Lower lobe of right lung (tissue), 2 donors: ENCODE measurements around the gene ZDHHC3. TPM values are rescaled to one million over a fixed set of nuclear protein-coding genes. Genes with fewer than 3 reads are reported as not detected.

ENCODE experiments used
- ATAC-seq, 2 donors: fragments of 200-7000 bp; cut with Tn5 transposase; one replicate each; pipeline ENCODE4 v1.9.1; 2020 to 2022; ENCODE audit warnings: mild to moderate bottlenecking in 2 of 2, moderate library complexity in 2 of 2
- DNase-seq: peaks from one replicate; pipeline ENCODE4 v3.0.0-alpha.2; 2020
- H3K27ac ChIP-seq: fragments of 200-600 bp; one replicate; pipeline ENCODE4 v1.8.0; 2022
- H3K27me3 ChIP-seq: fragments of 200-600 bp; one replicate; pipeline ENCODE4 v1.8.0; 2022; ENCODE audit warnings: low read depth
- H3K36me3 ChIP-seq: fragments of 200-600 bp; one replicate; pipeline ENCODE4 v1.8.0; 2022; ENCODE audit warnings: mild to moderate bottlenecking
- H3K4me1 ChIP-seq: fragments of 200-600 bp; one replicate; pipeline ENCODE4 v1.8.0; 2022
- H3K4me3 ChIP-seq: fragments of 200-600 bp; one replicate; pipeline ENCODE4 v1.8.0; 2022; ENCODE audit warnings: mild to moderate bottlenecking
- H3K9me3 ChIP-seq: fragments of 200-600 bp; one replicate; pipeline ENCODE4 v1.8.0; 2022
- CTCF ChIP-seq: fragments of 200-600 bp; IDR thresholded peaks from one replicate; pipeline ENCODE4 v1.8.0; 2022; ENCODE audit warnings: antibody characterized with exemption, mild to moderate bottlenecking
- intact Hi-C: fragments of 100-400 bp; cut with DNase I; formaldehyde crosslinking; loops from one replicate; pipeline ENCODE4 v1.11.0; 2022
- total RNA-seq: library from RNA; stranded (reverse); fragmentation: NEBNext Ultra II Directional; extraction: Animal tissue kit (Norgen Biotek cat#: 25700); gene quantifications from one replicate; pipeline ENCODE4 v1.2.1, GENCODE V29; 2021
- donor health status: DM: no; HTN: yes; CAD: no; lungs with severe emphysema.

ZDHHC3 gene
- total RNA-seq, 1 donor from 2014 or later: 110 TPM

GRCh38 chr3:44999782-45000181, 23.8 kb upstream of the ZDHHC3 start:
- no peak for TF ChIP-seq CTCF
- Histone ChIP-seq H3K9me3 (no peaks in the 10 kb centered on the region), H3K4me1 (peaks cover 12% of the 10 kb centered on the region), H3K27me3 (no peaks in the 10 kb centered on the region), H3K27ac (no peak overlapping the region), H3K4me3 (no peak overlapping the region), H3K36me3 (peaks cover 65% of the 10 kb centered on the region)
- DNase-seq: no peak
- intact Hi-C loops: no loop called here
- peak in 1 of 2 donors; percentile 61 for ATAC-seq

GRCh38 chr3:44996556-44996969, 20.6 kb upstream of the ZDHHC3 start:
- no peak for TF ChIP-seq CTCF
- H3K27ac ChIP-seq: peak overlapping the region; percentile 46
- DNase-seq: no peak

GRCh38 chr3:44995142-44995770, 19.3 kb upstream of the ZDHHC3 start:
- no peak for TF ChIP-seq CTCF
- H3K4me1 ChIP-seq: peaks cover 19% of the 10 kb centered on the region
- peaks cover 61% of the 10 kb centered on the region for H3K36me3 ChIP-seq
- no peaks in the 10 kb centered on the region for H3K27me3 ChIP-seq
- intact Hi-C loops: no loop called here
- no peak for DNase-seq
- peak overlapping the region; percentile 46 for H3K27ac ChIP-seq
- no peaks in the 10 kb centered on the region for H3K9me3 ChIP-seq
- no peak overlapping the region for H3K4me3 ChIP-seq
- peak in 1 of 2 donors; percentile 54 for ATAC-seq

More at GRCh38 chr3:44996556-44996969, 20.6 kb upstream of the ZDHHC3 start:
- Histone ChIP-seq H3K27me3 (no peaks in the 10 kb centered on the region), H3K4me3 (no peak overlapping the region), H3K4me1 (peaks cover 19% of the 10 kb centered on the region), H3K9me3 (no peaks in the 10 kb centered on the region), H3K36me3 (peaks cover 62% of the 10 kb centered on the region)
- intact Hi-C loops: no loop called here
- ATAC-seq: no peak

- ATAC-seq (peak in 1 of 2 donors; percentile 31), DNase-seq (no peak)
- H3K36me3 ChIP-seq: peaks cover 55% of the 10 kb centered on the region
- peaks cover 26% of the 10 kb centered on the region for H3K4me1 ChIP-seq
- no peaks in the 10 kb centered on the region for H3K27me3 ChIP-seq
- no peaks in the 10 kb centered on the region for H3K9me3 ChIP-seq
- no peak overlapping the region for H3K4me3 ChIP-seq
- H3K27ac ChIP-seq: no peak overlapping the region
- intact Hi-C loops: no loop called here
- TF ChIP-seq CTCF: no peak
Observed at GRCh38 chr3:44993471-44994205, 17.7 kb upstream of the ZDHHC3 start.

GRCh38 chr3:44992555-44993470, 16.8 kb upstream of the ZDHHC3 start:
- H3K27ac ChIP-seq: no peak overlapping the region
- intact Hi-C loops: no loop called here
- ATAC-seq: peak; percentile 38 to 41

More at GRCh38 chr3:44992555-44993470, 16.8 kb upstream of the ZDHHC3 start:
- Histone ChIP-seq H3K36me3 (peaks cover 47% of the 10 kb centered on the region), H3K4me1 (peaks cover 31% of the 10 kb centered on the region), H3K4me3 (no peak overlapping the region), H3K9me3 (no peaks in the 10 kb centered on the region), H3K27me3 (no peaks in the 10 kb centered on the region)
- DNase-seq: peak; percentile 55
- TF ChIP-seq CTCF: peak; percentile 73
